Spleen (tissue), 11 donors: Measurements from ENCODE around the gene RUVBL1. TPM values are rescaled to one million over a fixed set of nuclear protein-coding genes. Genes with fewer than 3 reads are reported as not detected.

Source experiments
- DNase-seq: peaks from one replicate; pipeline ENCODE4 v3.0.0-alpha.2; 2020
- H3K27ac ChIP-seq, 8 donors: fragments of 200-600 bp; sonication (generic) in 7 of 8; 1 replicate in 4 of 8; 2 replicates in 4 of 8; pipeline versions ENCODE4 v1.5.0 to v1.8.0; 2016 to 2021; ENCODE audit warnings: inconsistent platforms in 4 of 8, mild to moderate bottlenecking in 4 of 8, moderate library complexity in 1 of 8
- H3K27me3 ChIP-seq, 7 donors: fragments of 200-600 bp; sonication (generic) in 6 of 7; replicated peaks in 1 of 7; 1 replicate in 4 of 7; 2 replicates in 3 of 7; pipeline versions ENCODE4 v1.5.0 to v1.8.0; 2016 to 2021; ENCODE audit warnings: inconsistent platforms in 3 of 7, mild to moderate bottlenecking in 1 of 7
- H3K36me3 ChIP-seq, 6 donors: fragments of 200-600 bp; sonication (generic) in 5 of 6; 1 replicate in 4 of 6; 2 replicates in 2 of 6; pipeline versions ENCODE4 v1.5.0 to v1.8.0; 2016 to 2021; ENCODE audit warnings: inconsistent platforms in 2 of 6
- H3K4me1 ChIP-seq, 6 donors: fragments of 200-600 bp; sonication (generic) in 5 of 6; 1 replicate in 3 of 6; 2 replicates in 3 of 6; pipeline versions ENCODE4 v1.5.0 to v1.8.0; 2016 to 2021; ENCODE audit warnings: inconsistent platforms in 3 of 6
- H3K4me3 ChIP-seq, 8 donors: fragments of 200-600 bp; sonication (generic) in 7 of 8; 1 replicate in 4 of 8; 2 replicates in 4 of 8; pipeline versions ENCODE4 v1.5.0 to v1.8.0; 2016 to 2021; ENCODE audit warnings: inconsistent platforms in 4 of 8, mild to moderate bottlenecking in 4 of 8, moderate library complexity in 2 of 8
- H3K9me3 ChIP-seq, 8 donors: fragments of 200-600 bp; sonication (generic) in 7 of 8; 1 replicate in 4 of 8; 2 replicates in 4 of 8; pipeline versions ENCODE4 v1.5.0 to v1.8.0; 2016 to 2021; ENCODE audit warnings: inconsistent platforms in 4 of 8
- CTCF ChIP-seq, 11 experiments: fragments of 200-600 bp in 7 of 11; fragments of 450-650 bp in 4 of 11; sonication (generic) in 4 of 11; IDR thresholded peaks in 8 of 11; conservative IDR thresholded peaks in 3 of 11; 1 replicate in 7 of 11; 2 replicates in 4 of 11; pipeline versions ENCODE4 v1.4.0 to v1.8.0; 2016 to 2021; ENCODE audit warnings: antibody characterized with exemption in 11 of 11, inconsistent platforms in 4 of 11, mild to moderate bottlenecking in 1 of 11
- POLR2A ChIP-seq, 3 donors: fragments of 450-650 bp; IDR thresholded peaks; one replicate each; pipeline ENCODE4 v1.5.1; 2017; ENCODE audit warnings: antibody characterized with exemption in 3 of 3, mild to moderate bottlenecking in 1 of 3
- POLR2AphosphoS5 ChIP-seq, 3 donors: sonication (generic); formaldehyde crosslinking; IDR thresholded peaks; one replicate each; pipeline ENCODE4 v1.5.1; 2017; ENCODE audit warnings: antibody characterized with exemption in 3 of 3
- WGBS, 5 donors: extraction: QIAGEN DNeasy Blood & Tissue Kit in 3 of 5; methylation state at CpG; one replicate each; pipeline versions ENCODE4 v1.1.5 to v1.1.7; 2013 to 2018; 5-methylcytosine and 5-hydroxymethylcytosine counted together
- intact Hi-C: fragments of 100-400 bp; cut with DNase I; formaldehyde crosslinking; loops from one replicate; pipeline ENCODE4 v1.15.0; 2023; ENCODE audit warnings: low total_unique reads
- polyA plus RNA-seq, 3 donors: library from polyadenylated mRNA; stranded (reverse); fragments of 200-250 nt; gene quantifications; one replicate each; pipeline ENCODE4 v1.2.1, GENCODE V29; 2013
- total RNA-seq, 7 donors: library from RNA; depleted of rRNA in 3 of 7; stranded (reverse); fragments of >200 nt in 3 of 7; fragmentation: NEBNext Ultra II Directional in 4 of 7; extraction: Animal tissue kit (Norgen Biotek cat#: 25700) in 4 of 7; gene quantifications; one replicate each; pipeline versions ENCODE4 v1.1.0 to v1.2.1, GENCODE V29; 2016 to 2021
- donor health status: healthy with polysubstance abuse.
- donor health status: DM: no; HTN: no; CAD: no; lungs with moderate emphysema.
- donor health status: DM: no; HTN: no; CAD: no.
- donor health status: Bipolar disorder and iron deficiency.
- donor health status: healthy.
- donor health status: DM: no; HTN: no; CAD: no.
- donor health status: DM: yes; HTN: yes; CAD: no.

Gene RUVBL1
- total and polyA plus RNA-seq, 10 donors: 21.6 to 36.4 (median 29.4) TPM

GRCh38 chr3:128075522-128076482, 47.8 kb downstream of the RUVBL1 start:
- peaks cover 8 to 62% (median 33%) of the 10 kb centered on the region in 6 donors for H3K4me1 ChIP-seq
- intact Hi-C loops: no loop called here
- WGBS, 5 donors: 3 to 13% (median 3%) methylated on average over 33 to 78 of the region's 78 CpGs
- no peaks in the 10 kb centered on the region for H3K9me3 ChIP-seq
- TF ChIP-seq POLR2AphosphoS5 (IDR thresholded peaks at IDR 0.05) (peak; percentile 70 to 86 (median 77)), POLR2A (IDR thresholded peaks at IDR 0.05) (no peak), CTCF (IDR thresholded peaks at IDR 0.05 in 8 of 11, conservative IDR thresholded peaks at IDR 0.05 in 3 of 11) (peak; percentile 87 to 100 (median 98))
- peak overlapping the region; percentile 35 to 78 (median 56) for H3K4me3 ChIP-seq
- peaks cover 0 to 16% (median 0%) of the 10 kb centered on the region in 7 donors for H3K27me3 ChIP-seq
- peak overlapping the region in 5 of 8 donors; percentile 25 to 54 (median 35) for H3K27ac ChIP-seq
- peaks cover 0 to 56% (median 30%) of the 10 kb centered on the region in 6 donors for H3K36me3 ChIP-seq
- peak; percentile 97 for DNase-seq

GRCh38 chr3:128074851-128075521, 48.6 kb downstream of the RUVBL1 start:
- DNase-seq: no peak
- Histone ChIP-seq H3K4me3 (peak overlapping the region in 7 of 8 donors; percentile 51 to 78 (median 57)), H3K4me1 (peaks cover 8 to 62% (median 33%) of the 10 kb centered on the region in 6 donors), H3K9me3 (no peaks in the 10 kb centered on the region), H3K27me3 (peaks cover 0 to 16% (median 0%) of the 10 kb centered on the region in 7 donors), H3K27ac (peak overlapping the region in 4 of 8 donors; percentile 25 to 54 (median 41)), H3K36me3 (peaks cover 0 to 56% (median 36%) of the 10 kb centered on the region in 6 donors)
- WGBS, 5 donors: 21 to 32% (median 26%) methylated on average over 7 of the region's 7 CpGs
- TF ChIP-seq POLR2A (IDR thresholded peaks at IDR 0.05) (no peak), CTCF (IDR thresholded peaks at IDR 0.05 in 8 of 11, conservative IDR thresholded peaks at IDR 0.05 in 3 of 11) (no peak), POLR2AphosphoS5 (IDR thresholded peaks at IDR 0.05) (no peak)
- intact Hi-C loops: no loop called here

- H3K27ac ChIP-seq: peak overlapping the region in 3 of 8 donors; percentile 4 to 59 (median 27)
- no peak for DNase-seq
- peaks cover 0 to 16% (median 0%) of the 10 kb centered on the region in 7 donors for H3K27me3 ChIP-seq
- intact Hi-C loops: no loop called here
- WGBS, 5 donors: 55 to 84% (median 68%) methylated on average over 2 of the region's 2 CpGs
- peaks cover 8 to 62% (median 33%) of the 10 kb centered on the region in 6 donors for H3K4me1 ChIP-seq
- no peaks in the 10 kb centered on the region for H3K9me3 ChIP-seq
- peaks cover 0 to 56% (median 44%) of the 10 kb centered on the region in 6 donors for H3K36me3 ChIP-seq
- TF ChIP-seq CTCF (IDR thresholded peaks at IDR 0.05 in 8 of 11, conservative IDR thresholded peaks at IDR 0.05 in 3 of 11) (no peak), POLR2A (IDR thresholded peaks at IDR 0.05) (no peak)
- H3K4me3 ChIP-seq: no peak overlapping the region
Observed at GRCh38 chr3:128073807-128074206, 49.8 kb downstream of the RUVBL1 start.
